Endothelial cell of umbilical vein (primary cell): ENCODE data around the gene CRYBG3.

ENCODE experiments used
- EZH2 ChIP-seq: IDR thresholded peaks from 2 replicates; pipeline ENCODE4 v1.6.1; 2012; ENCODE audit warnings: borderline replicate concordance, low read depth, mild to moderate bottlenecking, moderate library complexity, low read length, inconsistent platforms; ENCODE audit not compliant: severe bottlenecking
- JUN ChIP-seq: IDR thresholded peaks from 2 replicates; pipeline ENCODE4 v1.6.1; 2011; ENCODE audit warnings: borderline replicate concordance, low read depth; ENCODE audit not compliant: insufficient read length, insufficient read depth
- MAX ChIP-seq: IDR thresholded peaks from 2 replicates; pipeline ENCODE4 v1.6.1; 2011; ENCODE audit not compliant: insufficient read depth, insufficient read length
- MYC ChIP-seq: IDR thresholded peaks from one replicate; pipeline ENCODE4 v1.6.1; 2011; ENCODE audit warnings: mild to moderate bottlenecking, low read depth, low read length
- POLR2A ChIP-seq: IDR thresholded peaks from 2 replicates; pipeline ENCODE4 v1.6.1; 2012; ENCODE audit warnings: low read depth, mild to moderate bottlenecking, control low read depth, low read length
- POLR2AphosphoS5 ChIP-seq: IDR thresholded peaks from 2 replicates; pipeline ENCODE4 v1.6.1; 2012; ENCODE audit warnings: low read depth, mild to moderate bottlenecking, control low read depth, low read length, moderate library complexity; ENCODE audit not compliant: insufficient read depth
- TF ChIP-seq, protein P1 (sequence below), 2 donors: IDR thresholded peaks; 1 replicate in 1 of 2; 2 replicates in 1 of 2; pipeline ENCODE4 v1.5.1; 2011; ENCODE audit warnings: low read length in 2 of 2, mild to moderate bottlenecking in 2 of 2, moderate library complexity in 2 of 2, control low read depth in 1 of 2, inconsistent platforms in 1 of 2, low read depth in 1 of 2; ENCODE audit not compliant: insufficient read depth in 1 of 2; ENCODE audit errors: extremely low read depth in 1 of 2

- TF ChIP-seq POLR2AphosphoS5 = no peak
- TF ChIP-seq MAX = no peak
- TF ChIP-seq POLR2A = no peak
- TF ChIP-seq, protein P1, sequence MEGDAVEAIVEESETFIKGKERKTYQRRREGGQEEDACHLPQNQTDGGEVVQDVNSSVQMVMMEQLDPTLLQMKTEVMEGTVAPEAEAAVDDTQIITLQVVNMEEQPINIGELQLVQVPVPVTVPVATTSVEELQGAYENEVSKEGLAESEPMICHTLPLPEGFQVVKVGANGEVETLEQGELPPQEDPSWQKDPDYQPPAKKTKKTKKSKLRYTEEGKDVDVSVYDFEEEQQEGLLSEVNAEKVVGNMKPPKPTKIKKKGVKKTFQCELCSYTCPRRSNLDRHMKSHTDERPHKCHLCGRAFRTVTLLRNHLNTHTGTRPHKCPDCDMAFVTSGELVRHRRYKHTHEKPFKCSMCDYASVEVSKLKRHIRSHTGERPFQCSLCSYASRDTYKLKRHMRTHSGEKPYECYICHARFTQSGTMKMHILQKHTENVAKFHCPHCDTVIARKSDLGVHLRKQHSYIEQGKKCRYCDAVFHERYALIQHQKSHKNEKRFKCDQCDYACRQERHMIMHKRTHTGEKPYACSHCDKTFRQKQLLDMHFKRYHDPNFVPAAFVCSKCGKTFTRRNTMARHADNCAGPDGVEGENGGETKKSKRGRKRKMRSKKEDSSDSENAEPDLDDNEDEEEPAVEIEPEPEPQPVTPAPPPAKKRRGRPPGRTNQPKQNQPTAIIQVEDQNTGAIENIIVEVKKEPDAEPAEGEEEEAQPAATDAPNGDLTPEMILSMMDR (IDR thresholded peaks at IDR 0.05; ENCODE audit: extremely low read depth in 1 of 2, insufficient read depth in 1 of 2, low read depth in 1 of 2, low read length in 2 of 2) = no peak
- TF ChIP-seq EZH2 = no peak
- TF ChIP-seq JUN = no peak
- TF ChIP-seq MYC = no peak
Observed at GRCh38 chr3:97940034-97940433, 118.2 kb downstream of the CRYBG3 start.
